NOMO-1 treated with dmso at 0.1 percent for 144 hours (cell line): ENCODE data around the gene STIP1.

Experiments
- DNase-seq: peaks from one replicate; lab custom pipeline; 2025; ENCODE audit not compliant: unreplicated experiment; lab: John Stamatoyannopoulos, UW

The STIP1 gene

DNA sequence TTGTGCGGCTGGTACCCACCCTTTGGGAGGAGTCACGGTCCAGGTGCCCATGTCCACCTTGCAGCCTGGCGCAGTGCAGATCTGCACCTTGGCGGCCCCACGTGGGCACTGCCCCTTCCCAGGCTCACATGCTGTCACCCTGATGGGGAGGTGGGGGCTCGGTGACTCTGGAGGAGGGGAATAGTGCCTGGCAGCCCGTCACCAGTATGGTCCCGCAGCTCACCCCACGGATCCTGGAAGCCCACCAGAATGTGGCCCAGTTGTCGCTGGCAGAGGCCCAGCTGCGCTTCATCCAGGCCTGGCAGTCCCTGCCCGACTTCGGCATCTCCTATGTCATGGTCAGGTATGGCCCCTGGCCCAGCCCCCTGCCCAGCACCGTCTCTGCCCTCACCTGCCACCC lies 34.8 kb downstream of the STIP1 start:
- DNase-seq: no peak

DNA sequence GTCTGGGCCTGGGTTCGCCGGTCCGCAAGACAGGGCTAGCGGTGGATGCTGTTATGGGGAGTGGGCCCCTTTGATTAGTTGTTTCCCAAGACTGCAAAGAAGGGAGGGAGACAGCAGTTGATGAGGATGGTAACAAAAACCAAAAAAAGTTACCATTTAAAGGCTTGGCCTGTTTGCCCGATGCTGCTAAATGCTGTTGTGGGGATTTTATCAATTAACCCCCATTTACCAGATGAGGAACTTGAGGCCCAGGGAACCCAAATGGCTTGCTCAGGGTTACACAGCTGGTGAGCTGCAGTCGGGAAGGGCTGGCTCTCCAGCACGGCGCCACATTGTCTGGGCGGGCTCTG lies 36.7 kb downstream of the STIP1 start:
- no peak for DNase-seq

DNA sequence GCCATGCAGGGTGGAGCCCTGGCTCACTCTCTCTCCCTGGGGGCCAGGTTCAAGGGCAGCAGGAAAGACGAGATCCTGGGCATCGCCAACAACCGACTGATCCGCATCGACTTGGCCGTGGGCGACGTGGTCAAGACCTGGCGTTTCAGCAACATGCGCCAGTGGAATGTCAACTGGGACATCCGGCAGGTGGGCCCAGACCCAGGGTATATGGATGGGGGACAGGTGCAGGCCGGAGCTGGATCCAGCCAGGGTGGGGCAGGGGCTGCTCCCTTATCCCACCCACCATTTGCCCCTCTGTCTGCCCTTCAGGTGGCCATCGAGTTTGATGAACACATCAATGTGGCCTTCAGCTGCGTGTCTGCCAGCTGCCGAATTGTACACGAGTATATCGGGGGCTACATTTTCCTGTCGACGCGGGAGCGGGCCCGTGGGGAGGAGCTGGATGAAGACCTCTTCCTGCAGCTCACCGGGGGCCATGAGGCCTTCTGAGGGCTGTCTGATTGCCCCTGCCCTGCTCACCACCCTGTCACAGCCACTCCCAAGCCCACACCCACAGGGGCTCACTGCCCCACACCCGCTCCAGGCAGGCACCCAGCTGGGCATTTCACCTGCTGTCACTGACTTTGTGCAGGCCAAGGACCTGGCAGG lies 37.2 kb downstream of the STIP1 start:
- DNase-seq: no peak

DNA sequence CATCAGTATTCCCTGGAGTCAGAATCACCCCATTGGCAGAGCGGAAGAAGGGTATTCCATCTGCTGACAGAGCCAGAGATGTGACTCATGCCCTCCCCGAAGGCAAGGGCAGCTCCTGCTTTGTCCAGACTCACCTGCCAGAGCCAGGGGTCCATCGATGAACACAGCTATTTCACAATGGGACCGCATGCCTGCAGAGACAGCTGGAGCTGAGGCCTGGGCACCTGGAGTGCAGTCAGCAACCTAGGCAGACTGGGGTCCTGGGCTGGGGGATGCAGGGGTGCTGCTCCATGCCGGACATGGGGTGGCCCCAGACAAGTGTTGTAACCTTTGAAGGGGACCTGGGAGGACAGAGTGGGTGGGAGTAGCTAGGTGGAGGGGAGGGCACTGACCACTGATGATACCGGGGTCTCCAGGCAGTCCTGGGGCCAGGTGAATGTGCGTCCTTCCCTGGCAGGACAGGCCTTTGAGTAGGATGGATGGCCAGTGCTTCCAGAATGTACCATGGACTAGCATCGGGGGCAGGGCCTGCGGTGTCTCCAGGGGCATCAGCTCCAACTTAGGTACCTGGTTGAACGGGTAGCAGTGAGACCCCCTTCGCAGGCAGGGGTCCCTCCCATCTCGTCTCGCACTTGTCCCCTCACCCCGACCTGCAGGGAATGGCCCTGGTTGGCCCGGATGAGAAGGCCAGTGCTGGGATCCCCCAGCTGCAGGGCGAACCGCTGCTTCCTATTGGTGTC lies 38.4 kb downstream of the STIP1 start:
- no peak for DNase-seq

DNA sequence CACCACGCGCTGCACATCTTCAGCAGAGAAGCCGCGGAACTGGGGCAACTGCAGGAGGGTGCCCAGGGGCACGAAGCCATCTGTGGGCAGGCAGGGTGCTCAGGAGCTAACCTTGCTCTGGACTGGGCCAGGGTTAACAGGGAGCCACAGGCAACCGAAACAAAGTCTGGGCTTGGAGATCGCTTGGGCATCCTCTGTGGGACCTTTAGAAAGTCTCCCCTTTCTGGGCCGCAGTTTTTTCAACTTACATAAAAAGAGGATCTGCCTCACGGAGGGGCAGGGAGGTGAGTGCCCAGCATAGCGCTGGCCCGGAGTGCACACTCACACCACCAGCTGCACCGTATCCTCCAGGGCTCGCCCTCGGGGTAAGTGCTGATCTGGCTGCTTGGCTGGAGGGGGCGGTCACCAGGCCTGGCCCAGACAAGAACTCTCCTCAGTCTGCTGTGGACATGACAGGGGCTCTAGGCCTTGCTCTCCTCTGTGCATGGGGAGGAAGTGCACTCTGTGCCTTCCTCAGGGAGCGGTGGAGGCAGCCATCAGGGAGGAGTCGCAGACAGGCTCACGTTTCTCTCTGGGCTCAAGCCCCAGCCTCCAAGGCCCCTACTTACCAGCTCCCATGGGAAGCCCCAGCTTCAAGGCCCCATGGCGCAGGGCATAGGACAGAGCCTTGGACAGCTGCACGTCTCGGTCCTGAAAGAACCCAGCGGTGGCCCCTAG lies 39.1 kb downstream of the STIP1 start:
- no peak for DNase-seq

DNA sequence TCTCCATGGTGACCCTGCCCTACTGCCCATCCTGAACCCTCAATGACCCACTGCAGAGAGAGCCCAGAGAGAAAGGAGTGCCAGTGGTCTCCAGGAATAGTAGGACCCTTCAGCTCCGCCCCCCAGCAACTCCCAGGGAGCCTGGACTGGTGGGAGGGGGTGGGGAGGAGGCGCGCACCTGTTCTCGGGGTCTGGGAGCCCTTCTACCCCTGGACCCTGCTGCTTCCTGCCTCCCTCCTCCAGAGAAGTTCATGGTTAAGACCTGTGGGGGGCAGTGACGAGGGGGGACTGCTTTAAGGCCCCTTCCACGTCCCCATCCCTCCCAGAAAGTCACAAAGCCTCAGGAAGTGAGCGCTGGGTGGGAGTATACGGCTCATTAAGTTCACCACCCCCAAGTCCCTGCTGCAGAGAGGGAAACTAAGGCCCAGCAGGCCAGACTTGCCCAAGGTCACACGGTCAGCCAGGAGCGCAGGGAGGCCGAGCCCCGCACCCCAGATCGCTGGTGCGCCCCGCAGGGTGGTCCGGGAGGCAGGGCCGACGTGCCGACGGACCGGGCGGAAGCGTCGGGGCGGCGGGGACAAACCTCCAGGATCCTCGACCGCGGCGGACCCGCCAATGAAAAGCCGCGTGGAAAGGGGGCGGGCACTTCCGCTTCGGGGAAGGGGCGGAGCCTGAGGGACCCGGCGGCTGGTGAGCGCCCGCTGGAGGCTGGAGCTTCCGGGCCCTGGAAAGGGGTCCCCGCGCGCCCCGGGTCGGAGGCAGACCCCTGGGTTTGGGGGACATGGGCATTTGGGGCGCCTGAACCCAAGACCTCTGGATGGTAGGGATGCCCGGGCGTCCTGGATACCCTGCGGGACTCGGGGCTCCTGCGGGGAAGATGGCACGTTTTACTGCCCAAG lies 39.9 kb downstream of the STIP1 start, which contains the start of the genes NUDT22 and TRPT1:
Gene NUDT22 (plus strand): TSS at position 667 of the 899 bp plus-strand sequence. CDS start 379 bp downstream, outside the sequence.
Gene TRPT1 (minus strand): TSS at position 579 of the 899 bp plus-strand sequence. CDS start 326 bp downstream, at position 253.
- DNase-seq: peak; percentile 81

DNA sequence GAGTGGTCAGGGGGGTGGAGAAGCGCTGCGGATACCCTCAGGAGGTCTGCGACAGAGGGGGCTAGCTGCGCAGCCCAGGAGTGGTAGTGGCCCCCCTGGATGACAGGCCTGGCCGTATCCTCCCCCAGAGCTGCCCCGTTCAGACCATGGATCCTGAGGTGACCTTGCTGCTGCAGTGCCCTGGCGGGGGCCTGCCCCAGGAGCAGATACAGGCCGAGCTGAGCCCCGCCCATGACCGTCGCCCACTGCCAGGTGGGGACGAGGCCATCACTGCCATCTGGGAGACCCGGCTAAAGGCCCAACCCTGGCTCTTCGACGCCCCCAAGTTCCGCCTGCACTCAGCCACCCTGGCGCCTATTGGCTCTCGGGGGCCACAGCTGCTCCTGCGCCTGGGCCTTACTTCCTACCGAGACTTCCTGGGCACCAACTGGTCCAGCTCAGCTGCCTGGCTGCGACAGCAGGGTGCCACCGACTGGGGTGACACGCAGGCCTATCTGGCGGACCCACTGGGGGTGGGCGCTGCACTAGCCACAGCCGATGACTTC lies 40.6 kb downstream of the STIP1 start:
- DNase-seq: peak; percentile 50

DNA sequence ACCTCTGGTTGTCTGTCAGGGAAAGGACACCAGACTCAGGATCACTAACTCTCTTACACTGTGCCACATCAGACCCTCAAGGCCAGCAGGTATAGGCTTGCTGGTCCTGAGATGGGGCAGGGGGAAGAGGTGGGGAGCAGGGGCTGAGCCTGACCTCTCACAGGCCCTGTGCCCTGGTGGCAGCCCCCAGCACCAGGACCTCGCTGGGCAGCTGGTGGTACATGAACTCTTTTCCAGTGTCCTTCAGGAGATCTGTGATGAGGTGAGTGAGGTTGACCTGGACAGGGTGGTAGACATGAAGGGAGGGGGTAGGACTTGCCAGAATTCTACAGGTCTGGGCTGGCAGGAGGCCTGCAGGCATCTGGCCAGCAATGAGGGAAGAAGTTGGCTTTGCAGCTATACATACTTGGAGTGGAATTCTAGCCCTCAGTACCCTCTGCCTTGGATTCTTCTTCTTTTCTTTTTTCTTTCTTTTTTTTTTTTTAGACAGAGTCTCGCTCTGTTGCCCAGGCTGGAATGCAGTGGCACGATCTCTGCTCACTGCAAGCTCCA lies 41.5 kb downstream of the STIP1 start:
- no peak for DNase-seq

DNA sequence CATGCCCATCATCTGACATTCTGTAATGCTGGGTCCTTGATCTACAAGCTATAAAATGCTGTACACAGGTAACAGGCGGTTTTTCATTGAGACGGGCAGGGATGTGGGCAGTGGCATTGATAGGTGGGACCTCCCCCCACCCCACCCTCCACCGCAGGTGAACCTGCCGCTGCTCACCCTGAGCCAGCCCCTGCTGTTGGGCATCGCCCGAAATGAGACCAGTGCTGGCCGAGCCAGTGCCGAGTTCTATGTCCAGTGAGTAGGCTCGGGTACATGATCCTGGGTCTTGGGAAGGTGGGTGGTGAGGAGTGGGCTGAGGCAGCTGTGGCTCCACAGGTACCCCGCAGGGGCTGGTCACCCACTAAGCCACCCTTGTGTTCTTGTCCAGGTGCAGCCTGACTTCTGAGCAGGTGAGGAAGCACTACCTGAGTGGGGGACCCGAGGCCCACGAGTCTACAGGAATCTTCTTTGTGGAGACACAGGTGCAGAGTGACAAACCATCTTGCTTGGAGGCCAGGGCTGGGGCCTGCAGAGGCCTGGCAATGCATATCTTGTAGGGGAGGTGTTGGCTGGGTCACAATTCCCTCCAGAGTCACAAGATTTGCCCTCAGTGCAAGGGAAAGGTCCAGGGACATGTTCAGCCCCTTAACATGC lies 43.2 kb downstream of the STIP1 start:
- DNase-seq: no peak

DNA sequence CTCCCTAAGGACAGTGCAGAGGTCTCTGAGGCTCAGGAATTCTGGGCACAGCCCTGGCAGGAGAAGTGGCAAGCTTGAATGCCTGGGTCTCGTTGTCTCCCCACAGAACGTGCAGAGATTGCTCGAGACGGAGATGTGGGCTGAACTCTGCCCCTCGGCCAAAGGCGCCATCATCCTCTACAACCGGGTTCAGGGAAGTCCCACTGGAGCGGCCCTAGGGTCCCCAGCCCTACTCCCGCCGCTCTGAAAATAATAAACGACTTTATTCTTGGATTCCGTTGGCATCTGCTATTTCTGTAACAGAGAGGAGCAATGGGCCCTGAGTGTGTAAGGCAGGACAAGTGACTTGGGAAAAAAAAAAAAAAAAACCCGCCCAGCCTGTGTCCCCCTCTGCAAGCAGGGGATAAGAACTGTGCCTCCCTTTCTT lies 43.8 kb downstream of the STIP1 start:
- DNase-seq: no peak

DNA sequence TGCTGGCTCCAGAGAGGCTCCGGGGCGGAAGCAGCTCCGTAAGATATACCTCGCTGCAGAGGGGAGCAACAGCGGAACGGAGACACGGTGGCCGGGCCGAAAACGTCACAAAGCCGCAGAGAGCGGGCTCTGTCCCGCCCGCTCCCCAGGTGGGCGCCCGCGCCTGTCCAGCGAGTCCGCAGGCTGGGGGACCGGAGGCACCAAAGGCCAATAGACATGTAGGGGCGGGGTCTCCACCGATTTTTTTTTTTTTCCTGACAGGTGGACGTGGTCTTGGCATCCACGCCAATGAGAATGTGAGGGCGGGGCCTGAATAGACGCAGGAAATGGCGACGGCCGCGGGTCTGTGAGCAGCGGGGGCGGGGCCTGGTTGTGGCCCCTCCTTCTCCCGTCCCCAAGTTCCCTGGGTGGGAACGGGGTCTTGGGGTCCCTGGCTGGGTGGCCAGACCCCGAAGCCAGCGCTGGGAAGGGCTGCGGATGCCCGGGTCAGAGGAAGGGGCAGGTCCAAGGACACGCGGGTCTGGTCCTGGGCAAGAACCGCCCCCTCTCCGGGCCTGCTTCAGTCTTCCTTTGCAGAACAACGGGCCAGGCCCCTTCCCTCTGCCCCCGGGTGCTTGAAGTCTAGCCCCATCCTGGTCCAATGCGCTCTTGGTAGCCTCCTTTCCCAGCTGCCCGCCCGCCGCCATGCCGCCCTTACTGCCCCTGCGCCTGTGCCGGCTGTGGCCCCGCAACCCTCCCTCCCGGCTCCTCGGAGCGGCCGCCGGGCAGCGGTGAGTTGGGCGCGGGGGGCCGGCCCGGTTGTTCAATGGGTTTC lies 44.4 kb downstream of the STIP1 start, which contains the start of gene DNAJC4:
Gene DNAJC4 (plus strand): TSS at position 378 of the 814 bp plus-strand sequence. CDS start 307 bp downstream, at position 685.
- DNase-seq: peak; percentile 89

DNA sequence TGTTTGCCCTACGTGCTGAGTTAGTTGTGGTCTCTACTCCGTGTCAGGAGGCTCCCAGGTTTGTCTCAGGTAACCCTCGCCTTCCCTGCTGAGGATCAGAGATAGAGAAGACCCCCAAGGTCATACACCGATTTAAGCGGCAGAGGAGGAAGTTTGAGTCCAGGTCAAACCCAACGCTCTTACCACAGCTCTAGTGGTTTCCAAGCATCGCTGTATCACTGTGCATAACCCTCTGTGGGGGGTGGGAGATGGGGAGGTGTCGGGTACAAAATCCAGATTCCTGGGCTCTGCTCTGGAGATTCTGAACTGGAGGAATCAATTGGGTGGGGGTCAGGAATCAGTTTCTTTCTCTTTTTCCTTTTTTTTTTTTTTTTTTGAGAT lies 45.0 kb downstream of the STIP1 start:
- peak; percentile 47 for DNase-seq

DNA sequence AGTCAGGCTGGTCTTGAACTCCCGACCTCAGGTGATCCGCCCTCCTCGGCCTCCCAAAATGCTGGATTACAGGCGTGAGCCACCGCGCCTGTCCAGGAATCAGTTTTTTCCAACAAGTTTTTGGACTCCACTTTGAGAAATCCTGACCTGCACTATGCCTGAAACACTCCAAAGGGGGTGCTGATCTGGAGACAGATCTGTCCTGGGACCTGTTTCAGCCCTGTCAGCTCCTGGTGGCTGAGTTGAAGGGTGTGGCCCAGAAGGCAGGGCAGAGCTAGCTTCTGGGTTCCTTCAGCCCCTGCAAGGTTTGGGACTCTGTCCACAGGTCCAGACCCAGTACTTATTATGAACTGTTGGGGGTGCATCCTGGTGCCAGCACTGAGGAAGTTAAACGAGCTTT lies 45.6 kb downstream of the STIP1 start:
- no peak for DNase-seq

DNA sequence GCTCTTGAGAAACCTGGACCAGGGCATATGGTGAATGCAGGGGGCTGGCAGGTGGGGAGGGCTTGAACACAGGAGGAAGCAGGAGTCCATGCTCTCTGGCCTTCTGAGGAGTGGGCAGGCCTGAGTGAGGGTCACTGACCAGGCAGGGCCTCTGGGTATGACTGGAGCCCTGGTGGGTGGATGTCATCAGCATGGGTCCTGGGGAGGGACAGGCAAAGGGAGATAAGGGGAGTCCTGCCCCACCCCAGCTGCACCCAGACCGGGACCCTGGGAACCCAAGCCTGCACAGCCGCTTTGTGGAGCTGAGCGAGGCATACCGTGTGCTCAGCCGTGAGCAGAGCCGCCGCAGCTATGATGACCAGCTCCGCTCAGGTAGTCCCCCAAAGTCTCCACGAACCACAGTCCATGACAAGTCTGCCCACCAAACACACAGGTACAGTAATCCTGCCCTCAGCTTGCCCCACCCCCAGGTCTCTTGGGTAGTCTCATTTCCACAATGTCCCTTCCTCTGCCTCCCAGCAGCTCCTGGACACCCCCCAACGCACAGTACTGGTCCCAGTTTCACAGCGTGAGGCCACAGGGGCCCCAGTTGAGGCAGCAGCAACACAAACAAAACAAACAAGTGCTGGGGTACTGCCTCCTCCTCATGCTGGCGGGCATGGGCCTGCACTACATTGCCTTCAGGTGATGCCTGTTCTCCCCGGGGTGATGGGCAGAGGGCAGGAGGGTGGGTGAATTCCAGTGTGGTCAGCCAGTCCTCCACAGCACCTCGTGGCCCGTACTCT lies 46.4 kb downstream of the STIP1 start:
- DNase-seq: no peak

DNA sequence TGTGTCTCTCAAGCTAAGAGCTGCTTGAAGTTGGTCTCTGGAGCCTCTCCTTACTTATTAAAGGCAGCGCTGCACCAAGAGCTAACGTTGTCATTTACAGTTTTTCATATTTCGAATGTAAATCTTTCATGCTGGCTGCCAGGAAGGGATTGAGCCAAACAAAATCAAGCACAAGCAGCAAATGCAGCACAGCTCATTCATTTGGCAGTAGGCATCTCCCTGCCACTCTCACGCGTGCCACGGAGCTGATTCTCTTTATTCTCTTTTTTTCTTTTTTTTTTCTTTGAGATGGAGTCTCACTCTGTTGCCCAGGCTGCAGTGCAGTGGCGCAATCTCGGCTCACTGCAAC lies 47.0 kb downstream of the STIP1 start:
- no peak for DNase-seq

DNA sequence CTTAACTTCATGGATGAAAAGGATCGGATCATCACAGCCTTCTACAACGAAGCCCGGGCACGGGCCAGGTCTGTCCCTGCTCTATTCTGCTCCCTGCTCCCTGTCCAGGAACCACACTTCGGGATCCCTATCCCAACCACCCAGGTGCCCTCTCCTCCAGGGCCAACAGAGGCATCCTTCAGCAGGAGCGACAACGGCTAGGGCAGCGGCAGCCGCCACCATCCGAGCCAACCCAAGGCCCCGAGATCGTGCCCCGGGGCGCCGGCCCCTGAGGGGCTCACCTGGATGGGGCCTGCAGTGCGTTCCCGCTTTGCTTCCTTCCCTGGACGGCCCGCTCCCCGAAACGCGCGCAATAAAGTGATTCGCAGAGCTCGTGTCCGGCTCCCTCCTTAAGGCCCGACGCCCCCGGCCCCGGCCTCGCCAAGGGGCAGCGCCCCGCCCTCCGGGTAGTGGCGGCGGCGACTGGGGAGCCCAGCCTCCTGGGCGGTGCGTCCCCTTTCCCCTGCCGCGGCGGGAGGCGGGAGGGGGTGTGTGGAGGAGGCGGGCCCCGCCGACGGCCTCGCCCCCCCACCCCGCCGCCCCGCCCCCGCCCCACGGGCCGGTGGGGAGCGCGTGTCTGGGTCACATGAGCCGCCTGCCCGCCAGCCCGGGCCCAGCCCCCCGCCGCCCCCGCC lies 48.1 kb downstream of the STIP1 start, which contains the start of gene VEGFB:
Gene VEGFB (plus strand): TSS at position 672 of the 674 bp plus-strand sequence. CDS start 250 bp downstream, outside the sequence.
- DNase-seq: peak; percentile 39

DNA sequence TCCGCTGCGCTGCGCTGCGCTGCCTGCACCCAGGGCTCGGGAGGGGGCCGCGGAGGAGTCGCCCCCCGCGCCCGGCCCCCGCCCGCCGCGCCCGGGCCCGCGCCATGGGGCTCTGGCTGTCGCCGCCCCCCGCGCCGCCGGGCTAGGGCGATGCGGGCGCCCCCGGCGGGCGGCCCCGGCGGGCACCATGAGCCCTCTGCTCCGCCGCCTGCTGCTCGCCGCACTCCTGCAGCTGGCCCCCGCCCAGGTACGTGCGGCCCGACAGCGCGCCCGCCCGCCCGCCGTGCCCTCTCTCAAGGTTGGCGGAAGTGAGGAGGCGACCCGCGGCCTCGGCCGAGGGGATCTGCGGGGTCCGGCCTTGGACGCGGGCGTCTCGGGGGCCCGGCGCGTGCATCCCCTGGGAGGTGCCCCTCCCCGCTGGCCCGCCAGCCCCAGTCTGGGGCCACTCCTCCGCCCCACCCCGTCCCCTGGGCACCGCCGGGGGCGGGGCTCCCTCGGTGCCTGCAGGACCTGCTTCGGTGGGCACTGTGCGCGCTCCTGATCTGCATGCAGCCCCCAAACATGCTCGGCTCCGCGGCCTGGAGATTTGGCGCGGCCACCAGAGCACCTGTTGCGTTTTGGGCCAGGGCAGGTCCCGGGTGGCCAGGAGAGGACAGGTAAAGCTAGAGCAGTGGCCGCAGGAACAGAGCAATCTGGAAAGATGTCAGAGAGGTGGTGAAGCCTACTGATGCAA lies 48.8 kb downstream of the STIP1 start:
- no peak for DNase-seq
